ENCODE measurements around the gene MAPKAPK5.
"Not testable (repeated sequence)": the region's sequence is repeated elsewhere in the genome, so short reads cannot be mapped to it uniquely, and the experiment has no call there.

The MAPKAPK5 gene

GRCh38 chr12:111816898-111817297, 25.1 kb upstream of the MAPKAPK5 start:
- H3K36me3 ChIP-seq (ENCODE audit: control insufficient read depth, insufficient read depth, low read length); H3K4me3 ChIP-seq (ENCODE audit: extremely low read depth, insufficient read depth, low read length, poor library complexity, severe bottlenecking); H3K4me1 ChIP-seq (ENCODE audit: control insufficient read depth, insufficient read depth, low read length, poor library complexity, severe bottlenecking); H3K27ac ChIP-seq (ENCODE audit: low read depth, low read length, severe bottlenecking); H3K9me3 ChIP-seq (ENCODE audit: control insufficient read depth, low read length): not testable (repeated sequence)
- WGBS, 2 experiments (ENCODE audit: insufficient coverage in 2 of 2) = 95 to 96% methylated on average over 2 to 3 of the region's 3 CpGs

- Histone ChIP-seq H3K27ac (ENCODE audit: low read depth, low read length, severe bottlenecking) (no peak overlapping the region), H3K4me3 (ENCODE audit: extremely low read depth, insufficient read depth, low read length, poor library complexity, severe bottlenecking) (no peak overlapping the region), H3K4me1 (ENCODE audit: control insufficient read depth, insufficient read depth, low read length, poor library complexity, severe bottlenecking) (no peaks in the 10 kb centered on the region), H3K9me3 (ENCODE audit: control insufficient read depth, low read length) (no peaks in the 10 kb centered on the region), H3K36me3 (ENCODE audit: control insufficient read depth, insufficient read depth, low read length) (no peaks in the 10 kb centered on the region)
- 93 to 96% methylated on average over 7 to 8 of the region's 8 CpGs for WGBS, 2 experiments (ENCODE audit: insufficient coverage in 2 of 2)
Observed at GRCh38 chr12:111818340-111818739, 23.7 kb upstream of the MAPKAPK5 start.

GRCh38 chr12:111819191-111820158, 22.6 kb upstream of the MAPKAPK5 start:
- Histone ChIP-seq H3K36me3 (ENCODE audit: control insufficient read depth, insufficient read depth, low read length) (no peaks in the 10 kb centered on the region), H3K9me3 (ENCODE audit: control insufficient read depth, low read length) (no peaks in the 10 kb centered on the region), H3K4me1 (ENCODE audit: control insufficient read depth, insufficient read depth, low read length, poor library complexity, severe bottlenecking) (no peaks in the 10 kb centered on the region), H3K27ac (ENCODE audit: low read depth, low read length, severe bottlenecking) (no peak overlapping the region), H3K4me3 (ENCODE audit: extremely low read depth, insufficient read depth, low read length, poor library complexity, severe bottlenecking) (no peak overlapping the region)
- 90 to 91% methylated on average over 2 to 3 of the region's 6 CpGs for WGBS, 2 experiments (ENCODE audit: insufficient coverage in 2 of 2)

- WGBS, 2 experiments (ENCODE audit: insufficient coverage in 2 of 2) = 74 to 78% methylated on average over 7 to 8 of the region's 8 CpGs
- H3K4me3 ChIP-seq (ENCODE audit: extremely low read depth, insufficient read depth, low read length, poor library complexity, severe bottlenecking); H3K9me3 ChIP-seq (ENCODE audit: control insufficient read depth, low read length); H3K4me1 ChIP-seq (ENCODE audit: control insufficient read depth, insufficient read depth, low read length, poor library complexity, severe bottlenecking); H3K36me3 ChIP-seq (ENCODE audit: control insufficient read depth, insufficient read depth, low read length); H3K27ac ChIP-seq (ENCODE audit: low read depth, low read length, severe bottlenecking): not testable (repeated sequence)
Observed at GRCh38 chr12:111820828-111821227, 21.2 kb upstream of the MAPKAPK5 start.

GRCh38 chr12:111822886-111823285, 19.1 kb upstream of the MAPKAPK5 start:
- Histone ChIP-seq H3K36me3 (ENCODE audit: control insufficient read depth, insufficient read depth, low read length) (no peaks in the 10 kb centered on the region), H3K9me3 (ENCODE audit: control insufficient read depth, low read length) (no peaks in the 10 kb centered on the region), H3K4me1 (ENCODE audit: control insufficient read depth, insufficient read depth, low read length, poor library complexity, severe bottlenecking) (no peaks in the 10 kb centered on the region), H3K27ac (ENCODE audit: low read depth, low read length, severe bottlenecking) (no peak overlapping the region), H3K4me3 (ENCODE audit: extremely low read depth, insufficient read depth, low read length, poor library complexity, severe bottlenecking) (no peak overlapping the region)
- no CpG with 5 or more reads among the region's 2 CpGs for WGBS, 2 experiments (ENCODE audit: insufficient coverage in 2 of 2)

- 73 to 87% methylated on average over 2 to 3 of the region's 3 CpGs for WGBS, 2 experiments (ENCODE audit: insufficient coverage in 2 of 2)
- H3K4me3 ChIP-seq (ENCODE audit: extremely low read depth, insufficient read depth, low read length, poor library complexity, severe bottlenecking) = no peak overlapping the region
- no peaks in the 10 kb centered on the region for H3K9me3 ChIP-seq (ENCODE audit: control insufficient read depth, low read length)
- H3K4me1 ChIP-seq (ENCODE audit: control insufficient read depth, insufficient read depth, low read length, poor library complexity, severe bottlenecking) = no peaks in the 10 kb centered on the region
- no peaks in the 10 kb centered on the region for H3K36me3 ChIP-seq (ENCODE audit: control insufficient read depth, insufficient read depth, low read length)
- no peak overlapping the region for H3K27ac ChIP-seq (ENCODE audit: low read depth, low read length, severe bottlenecking)
Observed at GRCh38 chr12:111823891-111824290, 18.1 kb upstream of the MAPKAPK5 start.

- H3K27ac ChIP-seq (ENCODE audit: low read depth, low read length, severe bottlenecking); H3K4me3 ChIP-seq (ENCODE audit: extremely low read depth, insufficient read depth, low read length, poor library complexity, severe bottlenecking); H3K36me3 ChIP-seq (ENCODE audit: control insufficient read depth, insufficient read depth, low read length); H3K4me1 ChIP-seq (ENCODE audit: control insufficient read depth, insufficient read depth, low read length, poor library complexity, severe bottlenecking); H3K9me3 ChIP-seq (ENCODE audit: control insufficient read depth, low read length): not testable (repeated sequence)
- WGBS, 2 experiments (ENCODE audit: insufficient coverage in 2 of 2) = no CpG with 5 or more reads among the region's 4 CpGs
Observed at GRCh38 chr12:111824312-111824711, 17.7 kb upstream of the MAPKAPK5 start.

GRCh38 chr12:111825509-111825908, 16.5 kb upstream of the MAPKAPK5 start:
- no peaks in the 10 kb centered on the region for H3K9me3 ChIP-seq (ENCODE audit: control insufficient read depth, low read length)
- WGBS, 2 experiments (ENCODE audit: insufficient coverage in 2 of 2) = 89 to 95% methylated on average over 4 to 5 of the region's 5 CpGs
- no peaks in the 10 kb centered on the region for H3K4me1 ChIP-seq (ENCODE audit: control insufficient read depth, insufficient read depth, low read length, poor library complexity, severe bottlenecking)
- no peaks in the 10 kb centered on the region for H3K36me3 ChIP-seq (ENCODE audit: control insufficient read depth, insufficient read depth, low read length)
- H3K27ac ChIP-seq (ENCODE audit: low read depth, low read length, severe bottlenecking) = no peak overlapping the region
- no peak overlapping the region for H3K4me3 ChIP-seq (ENCODE audit: extremely low read depth, insufficient read depth, low read length, poor library complexity, severe bottlenecking)

- Histone ChIP-seq H3K4me3 (ENCODE audit: extremely low read depth, insufficient read depth, low read length, poor library complexity, severe bottlenecking) (no peak overlapping the region), H3K9me3 (ENCODE audit: control insufficient read depth, low read length) (no peaks in the 10 kb centered on the region), H3K4me1 (ENCODE audit: control insufficient read depth, insufficient read depth, low read length, poor library complexity, severe bottlenecking) (no peaks in the 10 kb centered on the region), H3K36me3 (ENCODE audit: control insufficient read depth, insufficient read depth, low read length) (no peaks in the 10 kb centered on the region), H3K27ac (ENCODE audit: low read depth, low read length, severe bottlenecking) (no peak overlapping the region)
- 72 to 91% methylated on average over 3 of the region's 3 CpGs for WGBS, 2 experiments (ENCODE audit: insufficient coverage in 2 of 2)
Observed at GRCh38 chr12:111826316-111826715, 15.7 kb upstream of the MAPKAPK5 start.

- no peaks in the 10 kb centered on the region for H3K9me3 ChIP-seq (ENCODE audit: control insufficient read depth, low read length)
- H3K4me1 ChIP-seq (ENCODE audit: control insufficient read depth, insufficient read depth, low read length, poor library complexity, severe bottlenecking) = no peaks in the 10 kb centered on the region
- no peak overlapping the region for H3K27ac ChIP-seq (ENCODE audit: low read depth, low read length, severe bottlenecking)
- H3K36me3 ChIP-seq (ENCODE audit: control insufficient read depth, insufficient read depth, low read length) = no peaks in the 10 kb centered on the region
- 81 to 90% methylated on average over 2 of the region's 2 CpGs for WGBS, 2 experiments (ENCODE audit: insufficient coverage in 2 of 2)
- H3K4me3 ChIP-seq (ENCODE audit: extremely low read depth, insufficient read depth, low read length, poor library complexity, severe bottlenecking) = no peak overlapping the region
Observed at GRCh38 chr12:111826992-111827391, 15.0 kb upstream of the MAPKAPK5 start.

GRCh38 chr12:111827907-111828306, 14.1 kb upstream of the MAPKAPK5 start:
- H3K36me3 ChIP-seq (ENCODE audit: control insufficient read depth, insufficient read depth, low read length) = no peaks in the 10 kb centered on the region
- H3K4me3 ChIP-seq (ENCODE audit: extremely low read depth, insufficient read depth, low read length, poor library complexity, severe bottlenecking) = no peak overlapping the region
- no peaks in the 10 kb centered on the region for H3K9me3 ChIP-seq (ENCODE audit: control insufficient read depth, low read length)
- 50 to 88% methylated on average over 1 to 2 of the region's 4 CpGs for WGBS, 2 experiments (ENCODE audit: insufficient coverage in 2 of 2)
- no peak overlapping the region for H3K27ac ChIP-seq (ENCODE audit: low read depth, low read length, severe bottlenecking)
- no peaks in the 10 kb centered on the region for H3K4me1 ChIP-seq (ENCODE audit: control insufficient read depth, insufficient read depth, low read length, poor library complexity, severe bottlenecking)

Measured in mesodermal cell (in vitro differentiated cells).